ENCODE measurements around the gene COG5.

The COG5 gene

GRCh38 chr7:107594961-107595737, 31.4 kb upstream of the COG5 start:
- Histone ChIP-seq H3K27me3 (ENCODE audit: control insufficient read depth, insufficient read depth, low read length) (no peaks in the 10 kb centered on the region), H3K4me1 (ENCODE audit: control insufficient read depth, insufficient read depth, low read length) (peaks cover 17% of the 10 kb centered on the region), H3K9me3 (replicated peaks; ENCODE audit: low read length) (no peaks in the 10 kb centered on the region), H3K4me3 (ENCODE audit: low read length) (peak overlapping the region; percentile 8), H3K36me3 (ENCODE audit: insufficient read depth, low read length) (peaks cover 18% of the 10 kb centered on the region), H3K9ac (ENCODE audit: low read depth, low read length) (peak overlapping the region; percentile 51), H3K4me2 (ENCODE audit: low read length) (peak overlapping the region; percentile 51)

GRCh38 chr7:107593025-107593410, 29.3 kb upstream of the COG5 start:
- Histone ChIP-seq H3K9me3 (replicated peaks; ENCODE audit: low read length) (no peaks in the 10 kb centered on the region), H3K4me2 (ENCODE audit: low read length) (no peak overlapping the region), H3K36me3 (ENCODE audit: insufficient read depth, low read length) (peaks cover 13% of the 10 kb centered on the region), H3K9ac (ENCODE audit: low read depth, low read length) (no peak overlapping the region), H3K27me3 (ENCODE audit: control insufficient read depth, insufficient read depth, low read length) (no peaks in the 10 kb centered on the region), H3K4me1 (ENCODE audit: control insufficient read depth, insufficient read depth, low read length) (peaks cover 17% of the 10 kb centered on the region), H3K4me3 (ENCODE audit: low read length) (no peak overlapping the region)

- Histone ChIP-seq H3K4me2 (ENCODE audit: low read length) (no peak overlapping the region), H3K9me3 (replicated peaks; ENCODE audit: low read length) (no peaks in the 10 kb centered on the region), H3K4me3 (ENCODE audit: low read length) (no peak overlapping the region), H3K9ac (ENCODE audit: low read depth, low read length) (no peak overlapping the region), H3K27me3 (ENCODE audit: control insufficient read depth, insufficient read depth, low read length) (no peaks in the 10 kb centered on the region), H3K4me1 (ENCODE audit: control insufficient read depth, insufficient read depth, low read length) (peaks cover 17% of the 10 kb centered on the region), H3K36me3 (ENCODE audit: insufficient read depth, low read length) (peaks cover 8% of the 10 kb centered on the region)
Observed at GRCh38 chr7:107592361-107593024, 28.8 kb upstream of the COG5 start.

- peaks cover 14% of the 10 kb centered on the region for H3K4me1 ChIP-seq (ENCODE audit: control insufficient read depth, insufficient read depth, low read length)
- H3K36me3 ChIP-seq (ENCODE audit: insufficient read depth, low read length): no peaks in the 10 kb centered on the region
Observed at GRCh38 chr7:107591421-107591820, 27.7 kb upstream of the COG5 start.

GRCh38 chr7:107588529-107589130, 24.9 kb upstream of the COG5 start:
- H3K9me3 ChIP-seq (replicated peaks; ENCODE audit: low read length): no peaks in the 10 kb centered on the region
- H3K4me1 ChIP-seq (ENCODE audit: control insufficient read depth, insufficient read depth, low read length): no peaks in the 10 kb centered on the region
- no peaks in the 10 kb centered on the region for H3K27me3 ChIP-seq (ENCODE audit: control insufficient read depth, insufficient read depth, low read length)
- no peak overlapping the region for H3K4me2 ChIP-seq (ENCODE audit: low read length)
- H3K9ac ChIP-seq (ENCODE audit: low read depth, low read length): no peak overlapping the region
- no peak overlapping the region for H3K4me3 ChIP-seq (ENCODE audit: low read length)
- peaks cover 4% of the 10 kb centered on the region for H3K36me3 ChIP-seq (ENCODE audit: insufficient read depth, low read length)

More at GRCh38 chr7:107591421-107591820, 27.7 kb upstream of the COG5 start:
- no peaks in the 10 kb centered on the region for H3K9me3 ChIP-seq (replicated peaks; ENCODE audit: low read length)
- no peak overlapping the region for H3K4me3 ChIP-seq (ENCODE audit: low read length)
- H3K27me3 ChIP-seq (ENCODE audit: control insufficient read depth, insufficient read depth, low read length): no peaks in the 10 kb centered on the region
- H3K4me2 ChIP-seq (ENCODE audit: low read length): no peak overlapping the region
- no peak overlapping the region for H3K9ac ChIP-seq (ENCODE audit: low read depth, low read length)

- no peaks in the 10 kb centered on the region for H3K9me3 ChIP-seq (replicated peaks; ENCODE audit: low read length)
- no peak overlapping the region for H3K9ac ChIP-seq (ENCODE audit: low read depth, low read length)
Observed at GRCh38 chr7:107584716-107585115, 21.0 kb upstream of the COG5 start.

GRCh38 chr7:107582875-107583274, 19.2 kb upstream of the COG5 start:
- Histone ChIP-seq H3K4me3 (ENCODE audit: low read length) (no peak overlapping the region), H3K4me2 (ENCODE audit: low read length) (peak overlapping the region; percentile 11), H3K9ac (ENCODE audit: low read depth, low read length) (no peak overlapping the region), H3K9me3 (replicated peaks; ENCODE audit: low read length) (no peaks in the 10 kb centered on the region), H3K4me1 (ENCODE audit: control insufficient read depth, insufficient read depth, low read length) (peaks cover 8% of the 10 kb centered on the region), H3K27me3 (ENCODE audit: control insufficient read depth, insufficient read depth, low read length) (no peaks in the 10 kb centered on the region), H3K36me3 (ENCODE audit: insufficient read depth, low read length) (peaks cover 8% of the 10 kb centered on the region)

More at GRCh38 chr7:107584716-107585115, 21.0 kb upstream of the COG5 start:
- Histone ChIP-seq H3K4me3 (ENCODE audit: low read length) (no peak overlapping the region), H3K36me3 (ENCODE audit: insufficient read depth, low read length) (peaks cover 8% of the 10 kb centered on the region), H3K4me2 (ENCODE audit: low read length) (no peak overlapping the region), H3K4me1 (ENCODE audit: control insufficient read depth, insufficient read depth, low read length) (peaks cover 5% of the 10 kb centered on the region), H3K27me3 (ENCODE audit: control insufficient read depth, insufficient read depth, low read length) (no peaks in the 10 kb centered on the region)

GRCh38 chr7:107581387-107582013, 17.8 kb upstream of the COG5 start:
- H3K9me3 ChIP-seq (replicated peaks; ENCODE audit: low read length): no peaks in the 10 kb centered on the region
- peaks cover 8% of the 10 kb centered on the region for H3K36me3 ChIP-seq (ENCODE audit: insufficient read depth, low read length)
- peak overlapping the region; percentile 95 for H3K9ac ChIP-seq (ENCODE audit: low read depth, low read length)
- H3K4me2 ChIP-seq (ENCODE audit: low read length): peak overlapping the region; percentile 84
- H3K27me3 ChIP-seq (ENCODE audit: control insufficient read depth, insufficient read depth, low read length): no peaks in the 10 kb centered on the region
- H3K4me3 ChIP-seq (ENCODE audit: low read length): peak overlapping the region; percentile 95
- peaks cover 8% of the 10 kb centered on the region for H3K4me1 ChIP-seq (ENCODE audit: control insufficient read depth, insufficient read depth, low read length)

- Histone ChIP-seq H3K4me2 (ENCODE audit: low read length) (peak overlapping the region; percentile 84), H3K27me3 (ENCODE audit: control insufficient read depth, insufficient read depth, low read length) (no peaks in the 10 kb centered on the region), H3K9ac (ENCODE audit: low read depth, low read length) (peak overlapping the region; percentile 95), H3K4me1 (ENCODE audit: control insufficient read depth, insufficient read depth, low read length) (peaks cover 8% of the 10 kb centered on the region), H3K9me3 (replicated peaks; ENCODE audit: low read length) (no peaks in the 10 kb centered on the region), H3K36me3 (ENCODE audit: insufficient read depth, low read length) (peaks cover 8% of the 10 kb centered on the region), H3K4me3 (ENCODE audit: low read length) (peak overlapping the region; percentile 95)
Observed at GRCh38 chr7:107580716-107581383, 17.1 kb upstream of the COG5 start.

GRCh38 chr7:107579885-107580715, 16.4 kb upstream of the COG5 start, which contains the start of gene BCAP29:
TSS of gene BCAP29 (plus strand) at chr7:107580246. CDS start at chr7:107580773, 527 bp downstream.
- Histone ChIP-seq H3K9me3 (replicated peaks; ENCODE audit: low read length) (no peaks in the 10 kb centered on the region), H3K4me1 (ENCODE audit: control insufficient read depth, insufficient read depth, low read length) (peaks cover 8% of the 10 kb centered on the region), H3K4me3 (ENCODE audit: low read length) (peak within 1 kb of the TSS; percentile 95), H3K36me3 (ENCODE audit: insufficient read depth, low read length) (peaks cover 8% of the 10 kb centered on the region), H3K9ac (ENCODE audit: low read depth, low read length) (peak within 1 kb of the TSS; percentile 95), H3K27me3 (ENCODE audit: control insufficient read depth, insufficient read depth, low read length) (no peaks in the 10 kb centered on the region), H3K4me2 (ENCODE audit: low read length) (peak within 1 kb of the TSS; percentile 84)

Measured in skeletal muscle satellite cell (primary cell).